Adrenal gland (tissue), 12 donors: ENCODE data around the gene DSTYK. TPM values are rescaled to one million over a fixed set of nuclear protein-coding genes. Genes with fewer than 3 reads are reported as not detected.

Experiments
- DNase-seq, 7 donors: peaks; one replicate each; pipeline ENCODE4 v3.0.0-alpha.2; 2019 to 2020
- H3K27ac ChIP-seq, 5 donors: fragments of 200-600 bp; sonication (generic) in 4 of 5; 1 replicate in 3 of 5; 2 replicates in 2 of 5; pipeline versions ENCODE4 v1.5.1 to v1.8.0; 2016 to 2020; ENCODE audit warnings: mild to moderate bottlenecking in 1 of 5
- H3K27me3 ChIP-seq: fragments of 200-600 bp; 2 replicates; pipeline ENCODE4 v1.8.0; 2021
- H3K36me3 ChIP-seq, 2 donors: fragments of 200-600 bp; replicated peaks in 1 of 2; 1 replicate in 1 of 2; 2 replicates in 1 of 2; pipeline versions ENCODE4 v1.5.1 to v1.8.0; 2018 to 2022
- H3K4me1 ChIP-seq, 2 donors: fragments of 200-600 bp; replicated peaks in 1 of 2; 1 replicate in 1 of 2; 2 replicates in 1 of 2; pipeline versions ENCODE4 v1.5.1 to v1.8.0; 2018 to 2021
- H3K4me3 ChIP-seq, 4 donors: fragments of 200-600 bp; sonication (generic) in 3 of 4; one replicate each; pipeline ENCODE4 v1.5.1; 2016 to 2018
- H3K9me3 ChIP-seq, 3 donors: fragments of 200-600 bp; sonication (generic) in 1 of 3; replicated peaks in 1 of 3; 1 replicate in 2 of 3; 2 replicates in 1 of 3; pipeline versions ENCODE4 v1.5.1 to v1.8.0; 2016 to 2021
- CTCF ChIP-seq, 6 experiments: fragments of 450-650 bp in 4 of 6; fragments of 200-600 bp in 2 of 6; sonication (generic) in 1 of 6; IDR thresholded peaks; 1 replicate in 5 of 6; 2 replicates in 1 of 6; pipeline versions ENCODE4 v1.5.1 to v1.8.0; 2016 to 2021; ENCODE audit warnings: antibody characterized with exemption in 6 of 6, mild to moderate bottlenecking in 2 of 6, moderate library complexity in 1 of 6
- POLR2A ChIP-seq, 2 donors: fragments of 450-650 bp; IDR thresholded peaks; one replicate each; pipeline ENCODE4 v1.6.1; 2017; ENCODE audit warnings: antibody characterized with exemption in 2 of 2, mild to moderate bottlenecking in 2 of 2, moderate library complexity in 1 of 2
- WGBS, 4 donors: extraction: QIAGEN DNeasy Blood & Tissue Kit in 2 of 4; methylation state at CpG; one replicate each; pipeline versions ENCODE4 v1.1.5 to v1.1.7; 2013 to 2017; 5-methylcytosine and 5-hydroxymethylcytosine counted together
- intact Hi-C, 2 donors: fragments of 100-400 bp; cut with DNase I; formaldehyde crosslinking; loops; one replicate each; pipeline versions ENCODE4 v1.14.1 to v1.15.0; 2022 to 2023
- polyA plus RNA-seq, 3 donors: library from polyadenylated mRNA; stranded (reverse); fragments of 200-250 nt in 2 of 3; fragments of 350-450 nt in 1 of 3; fragmentation: Illumina TruSeq in 1 of 3; extraction: RNeasy Lipid Tissue Mini Kit (QIAGEN cat#74804) in 1 of 3; gene quantifications; one replicate each; pipeline ENCODE4 v1.2.3, GENCODE V29; 2013 to 2014
- total RNA-seq, 9 donors: library from RNA; depleted of rRNA in 4 of 9; stranded (reverse); fragments of >200 nt in 4 of 9; fragments of 120-200 nt in 1 of 9; fragmentation: NEBNext Ultra II Directional in 1 of 9; extraction: Animal tissue kit (Norgen Biotek cat#: 25700) in 1 of 9; gene quantifications; one replicate each; pipeline versions ENCODE4 v1.1.0 to v1.2.4, GENCODE V29; 2013 to 2023
- donor health status: healthy with polysubstance abuse.
- donor health status: Bipolar disorder and iron deficiency.
- donor health status: DM: yes; HTN: yes; CAD: no.
- donor health status: DM: no; HTN: no; CAD: no.
- donor health status: DM: no; HTN: no; CAD: no.
- donor health status: DM: yes; HTN: yes; CAD: no.

The DSTYK gene
- total and polyA plus RNA-seq, 12 donors, result 4.4 to 22.9 (median 16.1) TPM

- DNase-seq, result peak; percentile 74 to 91 (median 86)
- 48 to 54% (median 51%) methylated on average over 8 of the region's 8 CpGs for WGBS, 4 donors
- Histone ChIP-seq H3K4me1 (peaks cover 9 to 22% of the 10 kb centered on the region in 2 donors), H3K9me3 (no peaks in the 10 kb centered on the region), H3K4me3 (no peak overlapping the region), H3K27ac (peak overlapping the region in 4 of 5 donors; percentile 7 to 88 (median 80)), H3K36me3 (no peaks in the 10 kb centered on the region), H3K27me3 (no peaks in the 10 kb centered on the region)
- intact Hi-C loops, result loop anchor here (5.0 to 10.0 kb wide), 3 partner anchors 131 to 281 kb away; no protein-coding TSS in a partner anchor
- no peak for TF ChIP-seq CTCF (IDR thresholded peaks at IDR 0.05)
- peak in 1 of 2 donors; percentile 51 for TF ChIP-seq POLR2A (IDR thresholded peaks at IDR 0.05)
Observed at GRCh38 chr1:205258719-205259118, 47.2 kb upstream of the DSTYK start.

- 74 to 85% (median 79%) methylated on average over 5 to 7 of the region's 7 CpGs for WGBS, 4 donors
- Histone ChIP-seq H3K4me1 (peaks cover 9 to 22% of the 10 kb centered on the region in 2 donors), H3K27me3 (no peaks in the 10 kb centered on the region), H3K4me3 (no peak overlapping the region), H3K36me3 (no peaks in the 10 kb centered on the region), H3K9me3 (no peaks in the 10 kb centered on the region), H3K27ac (peak overlapping the region in 4 of 5 donors; percentile 7 to 88 (median 80))
- intact Hi-C loops, result loop anchor here (5.0 to 10.0 kb wide), 3 partner anchors 131 to 281 kb away; no protein-coding TSS in a partner anchor
- DNase-seq, result no peak
- no peak for TF ChIP-seq CTCF (IDR thresholded peaks at IDR 0.05)
- no peak for TF ChIP-seq POLR2A (IDR thresholded peaks at IDR 0.05)
Observed at GRCh38 chr1:205258261-205258691, 46.8 kb upstream of the DSTYK start.

GRCh38 chr1:205257735-205258134 is 46.2 kb upstream of the DSTYK start:
- intact Hi-C loops, result loop anchor here (5.0 to 10.0 kb wide), 3 partner anchors 130 to 280 kb away; no protein-coding TSS in a partner anchor
- no peaks in the 10 kb centered on the region for H3K36me3 ChIP-seq
- peaks cover 9 to 22% of the 10 kb centered on the region in 2 donors for H3K4me1 ChIP-seq
- H3K27ac ChIP-seq, result peak overlapping the region in 3 of 5 donors; percentile 75 to 88 (median 86)
- H3K9me3 ChIP-seq, result no peaks in the 10 kb centered on the region
- TF ChIP-seq POLR2A (IDR thresholded peaks at IDR 0.05), result no peak
- no peak for TF ChIP-seq CTCF (IDR thresholded peaks at IDR 0.05)
- H3K27me3 ChIP-seq, result no peaks in the 10 kb centered on the region
- no peak overlapping the region for H3K4me3 ChIP-seq
- no peak for DNase-seq
- 81 to 94% (median 85%) methylated on average over 2 of the region's 2 CpGs for WGBS, 4 donors

GRCh38 chr1:205256951-205257625 is 45.6 kb upstream of the DSTYK start:
- Histone ChIP-seq H3K27ac (no peak overlapping the region), H3K4me1 (peaks cover 9 to 22% of the 10 kb centered on the region in 2 donors), H3K9me3 (no peaks in the 10 kb centered on the region), H3K4me3 (no peak overlapping the region), H3K27me3 (no peaks in the 10 kb centered on the region), H3K36me3 (no peaks in the 10 kb centered on the region)
- intact Hi-C loops, result loop anchor here (5.0 to 10.0 kb wide), 3 partner anchors 130 to 280 kb away; no protein-coding TSS in a partner anchor
- no peak for DNase-seq
- TF ChIP-seq POLR2A (IDR thresholded peaks at IDR 0.05) (no peak), CTCF (IDR thresholded peaks at IDR 0.05) (no peak)
- WGBS, 4 donors, result 86 to 90% (median 89%) methylated on average over 5 to 19 of the region's 19 CpGs
